ENCODE results near the gene UBE2O.

Gene UBE2O

DNA sequence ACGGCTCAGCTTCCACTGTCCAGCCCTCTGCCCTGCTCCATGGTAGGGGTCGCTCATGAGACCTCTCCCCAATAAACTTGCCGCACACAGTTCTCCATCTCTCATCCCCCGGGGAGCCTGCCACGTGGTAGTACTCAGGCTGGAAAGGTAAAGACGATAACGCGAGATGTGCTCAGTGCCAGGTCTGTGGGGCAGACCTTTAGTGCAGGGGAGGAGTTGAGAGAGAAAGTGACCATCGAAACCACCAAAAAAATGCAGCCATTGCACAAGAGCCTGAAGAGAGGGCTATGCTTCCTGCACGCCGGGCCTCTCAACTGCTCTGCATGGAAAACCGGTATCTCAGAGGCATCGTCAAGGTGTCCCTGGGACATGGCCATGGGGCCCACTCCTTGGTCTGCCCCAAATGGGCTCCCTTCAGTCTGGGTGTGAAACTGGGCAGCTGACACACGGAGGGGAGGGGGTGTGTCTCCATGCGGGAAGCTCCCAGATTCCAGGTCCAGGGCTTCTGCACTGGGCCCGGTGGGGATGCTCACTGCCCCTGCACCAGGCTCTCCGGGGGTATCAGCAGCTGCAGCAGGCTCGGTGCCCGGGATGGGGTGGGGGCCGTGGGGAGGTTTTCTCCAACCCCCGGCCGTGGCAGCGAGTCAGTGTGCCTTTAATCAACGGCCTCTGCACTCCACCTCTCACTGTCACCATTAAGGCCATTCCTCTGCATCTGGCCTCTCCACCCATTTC lies 9.8 kb upstream of the UBE2O start:
- DNase-seq: no peak

DNA sequence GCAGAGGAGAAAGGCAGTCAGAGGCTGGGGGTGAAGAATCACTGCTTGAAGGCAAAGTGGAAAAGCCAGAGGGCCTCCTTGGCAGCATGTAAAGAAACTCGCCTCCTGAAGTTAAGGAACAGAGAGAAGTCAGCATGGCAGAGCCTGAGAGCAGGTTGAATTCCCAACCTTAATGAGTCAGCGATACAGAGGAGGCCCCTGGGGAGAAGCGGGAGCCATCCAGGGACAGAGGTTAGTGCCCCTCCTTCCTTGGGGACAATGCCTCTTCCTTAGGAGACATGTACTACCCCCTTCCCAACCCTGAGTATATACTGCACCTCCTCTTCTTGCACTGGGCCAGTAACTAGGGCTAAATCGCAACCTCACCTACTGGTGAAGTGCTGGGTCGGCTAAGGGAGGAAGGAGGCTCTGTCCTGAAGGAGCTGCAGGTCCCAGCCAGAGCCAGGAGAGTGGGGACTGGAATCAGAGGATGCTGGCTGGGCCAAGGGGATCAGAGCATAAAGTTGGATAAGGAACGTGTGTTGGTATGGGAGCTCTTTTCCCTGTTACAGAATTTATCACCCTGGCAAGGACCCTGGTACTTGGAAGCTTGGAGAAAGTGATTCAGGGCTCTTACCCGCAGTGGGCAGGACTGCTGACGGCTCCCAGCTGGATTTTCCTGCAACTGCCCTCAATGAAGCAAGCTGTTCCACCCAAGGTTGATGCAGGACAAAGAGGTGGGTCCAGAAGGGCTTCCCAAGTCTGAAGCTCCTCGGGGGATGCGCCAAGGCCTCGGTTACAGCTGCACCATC lies 9.0 kb upstream of the UBE2O start:
- no peak for DNase-seq

DNA sequence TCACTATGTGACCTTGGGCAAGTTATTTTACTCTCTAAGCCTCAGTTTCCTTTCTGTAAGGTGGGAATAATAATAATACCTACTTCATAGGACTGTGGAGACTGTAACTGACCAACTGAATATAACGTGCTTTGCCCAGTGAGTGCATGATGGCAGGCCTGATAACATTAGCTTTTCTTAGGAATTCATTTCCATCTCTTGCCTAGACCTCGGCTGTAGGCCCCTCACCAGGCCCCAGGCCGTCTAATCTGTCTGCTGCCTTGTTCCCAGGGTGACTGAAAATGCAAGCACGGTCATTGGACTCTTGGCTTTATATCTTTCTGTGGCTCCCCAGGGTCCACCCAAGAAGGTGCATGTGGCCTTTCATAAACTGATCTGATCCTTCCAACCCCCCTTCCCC lies 6.7 kb upstream of the UBE2O start:
- DNase-seq: no peak

DNA sequence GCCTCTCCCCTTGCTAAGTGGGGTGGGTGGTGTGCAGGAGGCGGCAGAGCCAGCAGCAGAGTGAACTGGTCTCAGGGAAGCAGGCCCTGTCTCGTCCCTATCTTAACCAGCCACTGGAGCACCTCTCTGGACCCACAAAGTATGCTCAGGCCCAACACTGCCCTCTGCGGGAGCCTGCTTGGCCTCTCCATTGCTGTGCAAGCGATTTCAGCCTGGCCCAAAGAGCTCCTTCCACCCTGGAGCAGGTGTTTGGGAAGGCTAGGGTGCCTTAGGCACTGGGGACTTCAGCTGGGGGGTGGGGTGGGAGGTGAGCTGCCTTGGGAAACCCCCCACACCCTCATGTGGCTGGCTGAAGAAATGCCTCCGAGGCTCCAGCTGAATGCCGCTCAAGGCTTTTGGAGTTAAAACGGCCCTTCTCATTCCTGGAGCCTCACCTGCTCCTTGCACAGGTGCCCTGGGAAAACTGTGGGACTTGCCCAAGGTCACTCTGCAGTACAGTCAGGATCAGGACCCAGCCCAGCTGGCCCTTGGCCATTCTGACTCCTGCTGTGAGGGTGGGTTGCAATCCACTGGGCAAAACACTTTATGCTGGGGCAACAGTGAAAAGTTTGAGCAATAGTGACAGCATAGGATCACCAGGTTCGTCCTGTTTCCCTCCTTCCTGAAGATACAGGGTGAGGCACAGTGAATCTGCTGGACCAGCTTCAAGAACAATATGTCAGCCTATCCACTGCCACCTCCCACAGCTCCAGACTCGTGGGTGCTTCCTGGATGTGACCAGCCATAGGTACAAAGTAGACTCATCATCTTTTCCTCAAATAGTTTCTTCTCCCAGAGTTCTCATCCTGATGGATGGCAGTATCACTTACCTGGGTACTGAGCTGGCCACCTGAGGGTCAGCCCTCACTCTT lies 5.9 kb upstream of the UBE2O start:
- DNase-seq: no peak

DNA sequence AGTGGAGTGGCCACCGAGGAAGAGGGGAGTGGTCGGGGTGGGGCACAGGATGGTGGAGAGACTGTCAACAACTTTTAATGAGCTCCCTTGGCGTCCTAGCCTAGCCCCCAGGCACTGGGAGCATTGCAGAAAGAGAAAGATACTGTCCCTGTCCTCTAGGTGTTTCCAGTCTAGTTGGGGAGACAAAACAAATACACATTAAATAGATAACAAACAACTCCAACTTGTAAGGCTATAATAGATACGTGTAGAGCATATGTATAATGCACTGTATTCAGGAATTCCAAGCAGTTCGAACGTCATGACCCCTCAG lies 435 bp upstream of the UBE2O start:
- DNase-seq: no peak

DNA sequence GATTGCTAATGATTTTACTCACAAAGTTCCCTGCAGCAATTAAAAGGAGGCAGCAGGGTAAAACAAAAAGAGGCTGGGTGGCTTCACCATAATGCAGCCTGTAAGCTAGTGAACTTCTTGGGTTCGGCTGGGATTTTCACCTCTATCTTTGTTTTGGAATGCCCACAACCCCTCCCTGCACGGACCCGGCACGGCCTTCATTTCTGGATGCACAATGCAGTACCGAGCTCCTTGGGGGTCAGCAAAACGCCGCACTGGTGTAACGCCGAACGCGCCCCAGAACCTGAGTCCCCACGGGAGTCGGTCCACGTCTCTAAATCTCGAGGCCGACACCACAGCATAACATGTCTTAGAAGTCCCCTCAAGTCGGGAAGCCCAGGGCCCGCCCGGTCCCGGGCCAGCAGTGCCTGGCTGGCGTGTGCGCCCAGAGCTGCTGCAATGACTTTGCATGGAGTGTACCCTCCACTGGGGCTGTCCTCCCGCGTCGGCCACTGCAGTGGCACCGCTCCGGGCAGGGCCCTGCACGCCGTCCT lies 759 bp downstream of the UBE2O start:
- DNase-seq: no peak

DNA sequence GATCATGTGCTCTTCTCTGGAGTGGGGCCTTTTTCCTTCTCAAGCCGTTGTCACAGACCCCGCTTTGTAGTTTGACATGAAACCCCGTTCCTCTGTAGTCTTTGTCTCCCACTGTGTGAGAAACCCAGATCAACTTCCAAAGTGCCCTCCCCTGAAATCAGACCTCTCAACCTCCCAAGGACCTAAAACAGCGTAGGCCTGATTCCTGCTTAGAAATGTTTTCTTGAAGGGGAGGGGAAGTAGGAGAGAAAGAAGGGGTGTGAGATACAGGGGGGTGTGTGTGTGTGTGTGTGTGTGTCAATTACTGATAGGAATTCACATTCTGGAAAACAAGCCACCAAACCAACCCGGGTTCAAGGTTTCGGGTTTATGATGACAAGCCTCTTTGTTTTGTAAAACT lies 1.4 kb downstream of the UBE2O start:
- DNase-seq: no peak

DNA sequence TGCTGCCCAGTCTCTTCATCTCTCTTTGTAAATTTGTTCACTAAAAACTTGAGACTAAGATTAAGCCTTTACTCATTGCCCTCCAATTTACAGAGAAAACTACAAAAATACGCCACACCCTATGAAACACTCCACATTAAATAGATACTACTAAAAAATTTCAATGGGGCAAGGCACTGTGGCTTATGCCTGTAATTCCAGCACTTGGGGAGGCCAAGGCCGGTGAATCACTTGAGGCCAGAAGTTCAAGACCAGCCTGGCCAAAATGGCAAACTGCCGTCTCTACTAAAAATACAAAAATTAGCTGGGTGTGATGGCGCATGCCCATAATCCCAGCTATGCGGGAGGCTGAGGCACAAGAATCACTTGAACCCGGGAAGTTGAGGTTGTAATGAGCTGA lies 3.8 kb downstream of the UBE2O start:
- no peak for DNase-seq

DNA sequence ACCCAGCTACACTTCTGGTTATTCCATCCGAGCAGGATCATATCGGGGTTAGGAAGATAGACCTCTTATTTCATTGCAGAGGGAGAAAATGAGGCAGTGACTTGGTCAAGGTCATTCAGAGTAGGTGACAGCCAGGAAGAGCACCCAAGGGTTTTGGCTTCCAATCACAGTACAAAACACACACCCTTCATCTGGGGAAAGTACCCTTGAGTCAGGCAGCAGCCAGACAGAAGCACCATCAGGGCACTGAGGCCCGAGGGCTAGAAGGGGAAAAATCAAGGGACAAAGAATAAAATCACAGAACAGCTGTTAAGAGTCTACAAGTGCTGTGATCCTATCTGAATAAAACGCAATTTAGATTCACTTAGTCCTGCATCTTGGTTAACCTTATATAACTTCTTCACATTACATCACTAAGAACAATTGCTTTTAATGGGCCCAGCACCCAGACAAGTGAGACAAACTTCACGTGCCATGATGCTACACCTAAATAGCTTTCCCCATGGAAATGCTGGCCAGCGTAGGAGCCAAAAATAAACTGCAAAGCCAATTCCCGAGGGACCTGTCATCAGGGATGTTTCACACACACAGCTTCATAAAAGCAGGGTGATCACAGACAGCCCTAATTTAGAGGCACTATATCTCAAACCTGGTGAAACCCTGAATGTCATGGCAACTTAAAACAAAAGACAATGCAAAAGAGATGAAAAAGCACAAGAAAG lies 4.9 kb downstream of the UBE2O start:
- no peak for DNase-seq

DNA sequence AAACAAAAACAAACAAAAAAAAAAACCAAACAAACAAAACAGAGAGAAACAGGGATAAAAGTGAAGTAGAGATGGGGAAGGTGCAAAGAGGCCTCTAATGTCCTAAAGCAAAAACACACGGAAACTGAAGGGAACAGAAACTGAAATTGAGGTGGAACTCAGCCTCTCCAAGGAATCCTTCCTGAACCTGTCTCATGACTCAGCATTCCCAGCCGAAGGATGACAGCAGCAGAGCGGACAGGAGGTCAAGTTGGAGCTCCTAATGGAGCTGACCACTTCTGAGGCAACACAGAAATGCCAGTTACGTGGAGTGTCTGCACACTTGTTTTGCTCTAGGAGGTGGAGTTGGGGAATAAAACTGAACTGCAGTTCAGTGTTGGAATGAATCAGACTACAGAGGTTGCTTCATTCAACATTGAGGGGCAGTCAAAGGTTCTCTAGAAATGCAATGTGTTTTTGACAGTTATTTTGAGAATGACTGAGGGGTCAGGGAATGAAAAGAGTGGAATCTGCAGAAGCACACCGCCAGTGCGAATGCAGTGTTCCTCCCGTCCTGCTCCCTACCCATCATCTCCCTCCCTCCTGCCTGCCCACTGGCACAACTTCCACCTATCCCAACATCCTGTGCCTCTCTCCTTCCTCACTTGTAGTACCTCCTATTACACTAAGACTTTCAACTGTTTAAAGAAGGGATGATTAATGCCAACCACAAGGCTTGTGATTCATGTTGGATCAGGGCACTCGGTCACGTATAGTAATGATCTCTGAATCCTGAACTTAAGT lies 6.3 kb downstream of the UBE2O start:
- DNase-seq: no peak

DNA sequence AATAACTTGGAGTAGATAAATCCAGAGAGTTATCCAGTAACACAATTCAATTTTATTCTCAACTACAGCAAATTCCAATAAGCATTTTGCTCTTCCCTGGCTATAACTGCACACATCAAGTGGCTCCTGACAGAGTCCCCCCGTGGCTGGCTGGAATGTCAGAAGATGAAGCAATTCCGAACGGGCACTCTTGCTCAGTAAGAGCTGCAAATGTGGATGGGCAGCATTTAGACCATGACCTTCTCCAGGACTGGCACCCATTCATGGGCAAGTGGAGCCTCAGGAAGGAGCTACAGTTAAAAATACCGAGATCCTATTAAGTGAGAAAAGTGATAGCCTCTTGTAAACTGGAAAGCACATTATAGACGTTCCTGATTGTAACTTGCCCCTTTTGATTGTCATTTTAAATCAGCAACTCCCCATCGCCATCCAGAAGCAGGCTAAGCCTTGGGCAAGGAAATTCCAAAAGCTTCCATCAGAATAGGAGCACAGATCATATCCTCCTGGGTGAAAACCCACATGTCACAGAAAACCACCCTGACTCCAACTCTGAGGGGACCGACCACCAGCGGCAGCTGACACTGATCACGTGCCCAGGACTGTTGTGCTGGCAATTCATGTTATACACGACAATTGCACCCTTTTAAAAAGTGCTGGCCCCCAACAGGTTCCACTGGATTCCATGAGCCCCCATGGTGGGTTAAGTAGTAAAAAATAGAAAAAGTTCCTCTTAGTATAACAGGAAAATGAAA lies 7.1 kb downstream of the UBE2O start:
- DNase-seq: no peak

DNA sequence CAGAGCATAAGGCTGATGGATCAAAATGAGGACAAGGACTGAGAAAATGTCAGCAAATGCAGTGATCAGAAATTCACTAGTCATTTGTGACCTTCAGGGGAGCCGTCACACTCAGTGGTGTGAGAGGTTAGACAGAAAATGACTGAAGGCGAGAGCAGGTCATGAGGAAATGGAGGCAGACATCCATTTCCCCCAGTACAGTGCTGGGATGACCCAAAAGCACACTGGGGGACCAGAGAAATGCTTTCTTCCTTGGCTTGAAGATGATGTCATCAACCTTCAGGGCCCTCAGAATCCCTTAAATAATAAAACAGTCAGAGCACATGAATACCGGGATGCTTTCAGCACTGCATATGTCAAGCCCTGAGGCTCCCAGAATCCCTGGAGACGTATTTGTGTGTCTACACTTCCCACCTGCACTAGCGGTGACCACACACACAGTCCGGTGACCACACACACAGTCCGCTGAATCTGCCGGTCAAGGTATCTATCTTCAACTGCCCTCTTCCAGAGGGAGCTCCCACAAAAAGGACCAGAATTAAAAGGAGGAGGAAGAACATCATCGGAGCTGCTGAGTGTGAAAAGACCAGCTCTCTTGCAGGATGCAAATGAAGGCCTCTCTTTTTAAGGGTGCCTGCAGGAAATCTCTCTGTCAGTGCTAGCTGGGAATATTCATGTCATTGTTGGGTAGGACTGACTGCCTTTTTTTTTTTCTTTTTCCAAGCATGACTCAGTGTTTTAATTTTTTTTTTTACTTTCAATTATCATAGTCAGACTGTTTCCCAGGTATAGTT lies 8.2 kb downstream of the UBE2O start:
- no peak for DNase-seq

DNA sequence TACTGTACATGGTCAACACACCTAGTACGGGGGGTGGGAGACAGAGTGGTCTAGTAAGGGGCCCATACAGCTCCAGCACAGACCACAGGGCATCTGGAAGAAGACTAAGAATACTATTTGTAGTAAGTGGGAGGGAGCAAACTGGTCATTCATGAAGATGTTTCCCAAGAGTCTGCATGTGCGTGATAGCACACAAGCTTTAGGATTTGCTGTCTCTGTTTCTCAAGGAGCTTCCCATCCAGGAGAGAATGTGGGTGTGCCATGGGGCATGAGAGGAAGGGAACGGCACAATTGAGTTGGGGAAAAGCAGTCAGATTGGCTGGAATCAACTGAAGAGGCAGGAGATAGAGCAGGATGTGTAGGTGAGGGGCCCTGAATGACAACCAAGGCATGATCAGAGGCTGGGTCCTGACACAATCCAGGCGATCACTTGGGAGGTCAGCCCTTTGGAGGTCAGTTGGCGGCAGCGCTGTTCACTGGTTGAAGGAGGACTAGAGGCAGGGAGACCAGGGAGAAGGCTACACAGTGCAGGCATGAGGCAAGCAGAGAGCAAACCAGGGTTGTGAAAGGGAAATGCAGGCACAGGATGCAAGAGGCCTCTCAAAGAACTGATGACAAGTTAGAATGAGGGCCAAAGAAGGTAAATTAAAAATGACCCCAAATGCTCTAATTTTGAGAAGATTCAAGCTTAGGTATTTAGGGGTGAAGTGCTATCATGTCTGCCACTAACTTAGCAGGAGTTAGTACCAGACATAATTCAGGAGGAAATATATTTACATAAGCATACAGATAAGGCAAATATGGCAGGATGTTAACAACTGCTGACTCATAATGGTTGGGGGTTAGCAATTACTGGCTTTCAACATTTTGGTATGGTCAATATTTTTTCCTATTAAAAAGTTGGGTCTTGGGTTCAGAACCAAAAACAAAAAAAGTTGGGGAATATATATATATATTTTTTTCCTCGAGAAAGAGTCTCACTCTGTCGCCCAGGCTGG lies 10.3 kb downstream of the UBE2O start:
- DNase-seq: no peak

DNA sequence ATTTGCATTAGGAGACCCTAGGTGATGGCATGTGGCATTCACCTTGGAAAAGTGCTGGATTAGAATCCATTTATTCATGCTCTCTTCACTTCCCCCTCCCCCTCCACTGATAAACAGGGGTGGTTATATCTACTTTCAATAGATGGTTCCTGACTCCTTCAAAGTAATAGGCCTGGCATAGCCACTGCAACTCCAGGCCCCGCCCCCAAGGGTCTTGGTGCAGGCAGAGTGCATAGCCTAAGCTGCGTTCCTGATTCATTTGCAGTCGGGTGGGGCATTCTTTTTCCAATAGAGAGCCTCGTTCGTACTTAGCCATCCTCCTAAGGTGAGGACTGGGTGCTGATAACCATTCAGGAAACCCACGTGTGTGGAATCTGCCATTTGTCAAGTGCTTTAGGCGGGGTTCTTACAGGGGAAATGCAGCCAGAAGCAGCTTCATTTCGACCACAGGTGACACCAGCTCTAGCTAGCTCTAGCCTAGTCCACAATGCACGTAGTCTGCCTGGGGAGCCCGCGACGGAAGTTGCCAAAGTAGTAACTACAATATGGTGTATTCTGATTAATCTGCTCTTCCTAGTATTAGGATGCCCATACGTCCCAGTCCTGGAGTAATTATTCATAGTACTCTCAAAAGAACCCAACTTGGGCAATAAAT lies 11.1 kb downstream of the UBE2O start:
- DNase-seq: no peak

DNA sequence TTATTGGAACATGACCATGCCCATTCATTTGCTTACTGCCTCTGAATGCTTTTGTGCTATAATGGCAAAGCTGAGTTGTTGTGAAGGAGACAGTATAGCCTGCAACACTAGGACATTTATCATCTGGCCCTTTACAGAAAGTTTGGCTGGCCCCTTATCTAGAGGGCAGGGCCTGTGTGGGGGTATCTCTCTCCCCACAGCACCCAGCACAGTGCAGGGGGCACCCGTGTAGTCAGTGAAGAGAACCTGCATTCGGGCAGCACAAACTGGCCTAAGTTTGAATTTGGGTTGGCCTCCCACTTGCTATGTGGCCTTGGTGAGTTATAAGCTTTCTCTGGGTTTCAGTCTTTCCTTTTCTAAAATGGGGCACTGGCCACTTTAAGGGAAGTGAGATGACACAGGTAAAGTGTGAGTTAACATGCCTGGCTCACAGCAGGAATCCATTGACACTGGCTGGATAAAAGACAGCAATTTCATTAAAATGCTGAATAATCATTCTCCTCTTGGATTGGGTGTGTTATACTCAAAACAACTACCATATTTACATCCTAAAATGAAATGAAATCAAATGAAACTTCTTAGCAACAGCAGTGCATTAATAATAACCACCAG lies 12.1 kb downstream of the UBE2O start:
- no peak for DNase-seq

DNA sequence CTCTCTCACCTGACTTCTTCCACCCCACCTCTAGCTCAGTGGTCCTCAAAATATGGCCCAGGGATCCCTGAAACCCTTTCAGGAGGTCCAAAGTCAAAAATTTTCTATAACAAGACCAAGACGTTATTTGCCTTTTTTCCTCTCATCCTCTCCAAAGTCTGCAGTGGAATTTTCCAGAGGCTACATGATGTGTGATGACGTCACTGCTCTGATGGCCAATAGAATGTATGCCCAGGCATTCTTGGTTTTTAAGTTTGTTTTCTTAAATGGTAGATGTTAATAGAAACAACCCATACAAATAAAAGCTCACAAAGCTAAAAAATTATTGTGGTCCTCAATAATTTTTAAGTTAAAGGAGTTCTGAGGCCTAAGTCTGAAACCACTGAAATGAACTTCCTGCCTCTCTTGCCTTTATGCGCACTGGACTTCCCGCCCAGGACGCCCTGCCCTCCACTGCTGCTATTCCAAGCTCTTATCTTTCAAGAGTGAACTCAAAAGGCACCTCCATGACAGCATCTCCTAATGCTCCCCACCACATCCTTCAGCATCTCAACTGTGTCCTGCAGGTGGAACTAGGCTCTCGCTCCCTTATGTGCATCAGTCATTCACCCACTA lies 13.5 kb downstream of the UBE2O start:
- no peak for DNase-seq

DNA sequence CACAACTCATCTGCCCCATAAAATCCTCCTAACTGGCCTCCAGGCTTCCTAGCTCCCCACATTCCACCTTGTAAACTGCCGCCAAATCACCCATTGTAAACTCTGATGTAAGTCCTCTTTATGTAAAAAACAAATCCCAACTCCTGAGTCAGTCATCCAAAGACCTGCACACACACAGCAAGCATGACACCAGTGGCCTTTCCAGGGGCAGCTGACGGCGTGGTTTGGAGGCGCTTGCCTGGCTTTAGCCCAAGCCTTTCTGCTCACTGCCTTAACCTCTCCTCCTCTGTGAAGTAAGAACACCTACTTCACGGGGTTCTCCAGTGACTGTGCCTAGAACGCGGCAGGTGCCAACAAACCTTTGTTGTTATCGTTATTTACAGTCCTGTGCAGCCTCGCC lies 14.0 kb downstream of the UBE2O start:
- DNase-seq: no peak
